WTC11 (cell line): ENCODE results near the gene TSC22D3. TPM values are rescaled to one million over a fixed set of nuclear protein-coding genes. Genes with fewer than 3 reads are reported as not detected.
A peak's percentile ranks its signal among the peaks of the same experiment; 100 is the strongest.

Source experiments
- ATAC-seq: fragments of 200-7000 bp; cut with Tn5 transposase; 2 replicates; pipeline ENCODE4 v1.10.0; 2021; ENCODE audit warnings: mild to moderate bottlenecking, moderate library complexity
- Bru-seq: library from RNA; stranded (reverse); fragments of 400-500 nt; gene quantifications from one replicate; lab custom pipeline; 2021; lab: Mats Ljungman, UMichigan
- CTCF ChIA-PET: fragments of 300-600 bp; sonication (Branson Sonifier 250); formaldehyde crosslinking; loops from one replicate; lab custom pipeline; 2021; ENCODE audit warnings: antibody characterized with exemption; lab: Charles Lee
- POLR2A ChIA-PET: fragments of 350-600 bp; sonication (Branson Sonifier 250); formaldehyde crosslinking; loops from one replicate; lab custom pipeline; 2021; ENCODE audit warnings: antibody characterized with exemption; lab: Charles Lee
- DNase-seq: peaks from one replicate; pipeline ENCODE4 v3.0.0; 2021; ENCODE audit warnings: low spot score
- H3K27ac Mint-ChIP-seq: 2 replicates; pipeline ENCODE4 v1.8.0; 2021; ENCODE audit warnings: mixed read lengths
- H3K27me3 Mint-ChIP-seq: 2 replicates; pipeline ENCODE4 v1.8.0; 2021; ENCODE audit warnings: low read depth, mild to moderate bottlenecking, moderate library complexity, mixed read lengths
- H3K36me3 Mint-ChIP-seq: 2 replicates; pipeline ENCODE4 v1.8.0; 2021; ENCODE audit warnings: mixed read lengths
- H3K4me1 Mint-ChIP-seq: 2 replicates; pipeline ENCODE4 v1.8.0; 2022; ENCODE audit warnings: mixed read lengths
- H3K4me3 Mint-ChIP-seq: 2 replicates; pipeline ENCODE4 v1.8.0; 2021; ENCODE audit warnings: mild to moderate bottlenecking, moderate library complexity, mixed read lengths
- H3K9me3 Mint-ChIP-seq: 2 replicates; pipeline ENCODE4 v1.8.0; 2021; ENCODE audit warnings: mixed read lengths
- ATF1 ChIP-seq: sonication (generic); formaldehyde crosslinking; IDR thresholded peaks from 2 replicates; pipeline ENCODE4 v1.8.1; 2023; ENCODE audit warnings: mild to moderate bottlenecking, moderate library complexity, missing genetic modification reagents
- ELF4 ChIP-seq: sonication (generic); formaldehyde crosslinking; IDR thresholded peaks from 2 replicates; pipeline ENCODE4 v1.8.1; 2022; ENCODE audit warnings: low read depth, mild to moderate bottlenecking, moderate library complexity, missing genetic modification reagents
- EMX1 ChIP-seq: fragments of 250-450 bp; sonication (Bioruptor Pico); IDR thresholded peaks from 2 replicates; pipeline ENCODE4 v1.8.0; 2021; ENCODE audit warnings: mild to moderate bottlenecking
- KAT7 ChIP-seq: sonication (generic); formaldehyde crosslinking; IDR thresholded peaks from 2 replicates; pipeline ENCODE4 v1.8.1; 2023; ENCODE audit warnings: missing genetic modification reagents, mild to moderate bottlenecking, borderline replicate concordance
- NFYB ChIP-seq: sonication (generic); formaldehyde crosslinking; conservative IDR thresholded peaks from 2 replicates; pipeline ENCODE4 v1.8.0; 2022; ENCODE audit warnings: low read depth, missing genetic modification reagents
- TEAD1 ChIP-seq: sonication (generic); formaldehyde crosslinking; IDR thresholded peaks from 2 replicates; pipeline ENCODE4 v1.8.0; 2022; ENCODE audit warnings: mild to moderate bottlenecking, missing genetic modification reagents
- ZNF263 ChIP-seq: sonication (generic); formaldehyde crosslinking; IDR thresholded peaks from 2 replicates; pipeline ENCODE4 v1.8.1; 2022; ENCODE audit warnings: low read depth, mild to moderate bottlenecking, moderate library complexity, missing genetic modification reagents
- long read RNA-seq, 3 experiments: library from RNA in 1 of 3; library from capped mRNA in 1 of 3; library from polyadenylated mRNA in 1 of 3; unstranded in 2 of 3; stranded (forward) in 1 of 3; transcript quantifications; one replicate each; pipeline ENCODE4 v2.0.0, GENCODE V29; 2021
- total RNA-seq: library from RNA; stranded (reverse); gene quantifications from 3 replicates; pipeline ENCODE4 v1.2.3, GENCODE V29; 2021
- TF ChIP-seq, protein P1 (sequence below): sonication (generic); formaldehyde crosslinking; IDR thresholded peaks from 2 replicates; pipeline ENCODE4 v1.8.1; 2022; ENCODE audit warnings: missing genetic modification reagents, borderline replicate concordance
- TF ChIP-seq, protein P2 (sequence below): sonication (generic); formaldehyde crosslinking; IDR thresholded peaks from 2 replicates; pipeline ENCODE4 v1.8.0; 2023; ENCODE audit warnings: missing genetic modification reagents
- TF ChIP-seq, protein P3 (sequence below): sonication (generic); formaldehyde crosslinking; IDR thresholded peaks from 2 replicates; pipeline ENCODE4 v1.8.0; 2022; ENCODE audit warnings: mild to moderate bottlenecking, missing genetic modification reagents
- TF ChIP-seq, protein P4 (sequence below): sonication (generic); formaldehyde crosslinking; IDR thresholded peaks from 2 replicates; pipeline ENCODE4 v1.8.0; 2023; ENCODE audit warnings: missing genetic modification reagents, mild to moderate bottlenecking, borderline replicate concordance
- TF ChIP-seq, protein P5 (sequence below): fragments of 250-450 bp; sonication (Bioruptor Pico); IDR thresholded peaks from 2 replicates; pipeline ENCODE4 v1.9.0; 2021; ENCODE audit warnings: mild to moderate bottlenecking
- TF ChIP-seq, protein P6 (sequence below): sonication (generic); formaldehyde crosslinking; IDR thresholded peaks from 2 replicates; pipeline ENCODE4 v1.8.1; 2023; ENCODE audit warnings: mild to moderate bottlenecking, missing genetic modification reagents, moderate library complexity

The TSC22D3 gene
- 14.5 to 15.9 TPM (median 15.7 TPM) in 3 replicates for total RNA-seq
- Bru-seq, nascent RNA: percentile 34 among the genes with signal in this experiment
- long read RNA-seq, experiment 1, transcript TSC22D3-206 (3 exons, 2,027 nt): major isoform, 41 of 59 reads
- long read RNA-seq, experiment 1, transcript TSC22D3-205 (3 exons, 1,812 nt): minor isoform, 5 of 59 reads
- long read RNA-seq, experiment 1, partial matches to known transcripts: 0 of 59 reads
- long read RNA-seq, experiment 1, other reads (novel, unspliced or antisense): 4 of 59 reads
- long read RNA-seq, experiment 2, partial matches to known transcripts: 0 of 13 reads
- long read RNA-seq, experiment 2, other reads (novel, unspliced or antisense): 3 of 13 reads
- long read RNA-seq, experiment 3, transcript TSC22D3-206 (3 exons, 2,027 nt): major isoform, 5 of 12 reads
- long read RNA-seq, experiment 3, partial matches to known transcripts: 0 of 12 reads
- long read RNA-seq, experiment 3, other reads (novel, unspliced or antisense): 0 of 12 reads

DNA sequence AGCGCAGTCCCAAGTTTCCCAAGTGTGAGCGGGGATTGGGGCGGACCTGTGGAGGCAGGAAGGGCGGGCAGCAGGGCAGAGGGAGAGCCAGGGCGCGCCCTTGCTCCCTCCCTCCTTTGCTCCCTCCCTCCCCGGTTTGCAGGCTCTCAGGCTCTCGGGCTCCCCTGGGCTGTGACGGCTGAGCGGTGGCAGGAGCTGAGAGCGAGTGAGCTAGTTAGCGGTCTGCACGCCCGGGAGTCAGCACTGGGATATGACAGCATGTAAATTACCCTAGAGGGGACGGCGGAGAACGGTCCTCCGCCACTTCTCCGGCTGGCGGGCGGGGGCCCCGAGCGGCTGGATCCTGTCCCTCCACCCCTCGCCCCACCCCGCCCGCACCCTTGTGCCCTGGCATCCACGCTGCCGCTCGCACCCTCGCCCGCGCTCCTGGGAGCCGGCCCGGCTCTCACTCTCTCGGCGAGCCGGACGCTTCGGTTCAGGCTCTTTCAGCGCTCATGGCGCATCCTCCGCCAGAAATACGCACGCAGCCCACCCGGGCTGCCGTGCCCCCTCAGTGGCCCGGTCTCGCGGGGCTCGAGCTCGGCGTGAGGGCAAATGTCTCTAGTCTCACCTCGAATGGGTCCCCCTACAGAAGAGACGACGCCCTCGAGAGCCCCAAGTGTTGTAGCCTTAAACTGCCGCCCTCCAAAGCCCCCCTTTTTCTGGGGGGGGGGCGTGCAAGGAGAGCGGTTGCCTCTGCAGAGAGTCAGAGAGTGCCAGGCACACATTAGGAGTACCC lies at the start of gene TSC22D3:
Gene TSC22D3, minus strand, starts transcription at position 54 of the 778 bp plus-strand sequence. CDS start 368 bp downstream, outside the sequence.
- CTCF ChIA-PET: interaction anchor here (0.6 to 4.1 kb wide), 26 partner anchors 9 to 882 kb away, joined by 3 to 108 read pairs (median 10); partner anchors contain the start of gene PRPS1
- ATAC-seq: peak; percentile 69
- POLR2A ChIA-PET: interaction anchor here (1.4 to 2.1 kb wide), 3 partner anchors 44 to 103 kb away, joined by 7 to 21 read pairs (median 8); no protein-coding TSS in a partner anchor
- no peaks in the 10 kb centered on the region for H3K9me3 Mint-ChIP-seq
- TF ChIP-seq EMX1 (CRISPR knock-in tag): no peak
- 0 out of 2 replicates have a peak, but pooled peaks have one; percentile 64 for TF ChIP-seq KAT7 (CRISPR knock-in tag)
- TF ChIP-seq, all 79 proteins: peak for 1
- peak; percentile 65 for DNase-seq
- Mint-ChIP-seq H3K4me3 (peak within 1 kb of the TSS; percentile 81), H3K4me1 (peaks cover 32% of the 10 kb centered on the region), H3K36me3 (no peaks in the 10 kb centered on the region), H3K27me3 (peaks cover 31% of the 10 kb centered on the region), H3K27ac (no peak within 1 kb of the TSS)

DNA sequence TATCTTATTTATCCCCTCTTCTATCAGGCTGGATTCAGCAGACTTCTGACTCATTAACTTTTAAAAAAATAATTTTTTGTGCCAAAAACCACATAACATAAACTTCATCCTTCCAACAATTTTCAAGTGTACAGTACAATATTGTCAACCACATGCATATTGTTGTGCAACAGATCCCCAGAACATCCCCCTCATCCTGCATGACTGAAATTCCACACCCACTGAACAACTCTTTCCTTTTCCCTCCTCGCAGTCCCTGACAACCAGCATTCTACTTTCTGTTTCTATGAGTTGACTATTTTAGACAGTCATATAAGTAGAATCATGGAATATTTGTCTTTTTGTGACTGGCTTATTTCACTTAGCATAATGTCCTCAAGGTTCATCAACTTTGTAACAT lies 47.9 kb upstream of the TSC22D3 start:
- peaks cover 14% of the 10 kb centered on the region for H3K4me1 Mint-ChIP-seq
- H3K27ac Mint-ChIP-seq: no peak overlapping the region
- H3K9me3 Mint-ChIP-seq: peaks cover 11% of the 10 kb centered on the region
- H3K27me3 Mint-ChIP-seq: peaks cover 42% of the 10 kb centered on the region
- peaks cover 3% of the 10 kb centered on the region; the same call in 1 of the 2 replicates for H3K36me3 Mint-ChIP-seq
- H3K4me3 Mint-ChIP-seq: no peak overlapping the region
- CTCF ChIA-PET: no interaction called here
- ATAC-seq (no peak), DNase-seq (no peak)
- POLR2A ChIA-PET: no interaction called here
- TF ChIP-seq, protein P1, sequence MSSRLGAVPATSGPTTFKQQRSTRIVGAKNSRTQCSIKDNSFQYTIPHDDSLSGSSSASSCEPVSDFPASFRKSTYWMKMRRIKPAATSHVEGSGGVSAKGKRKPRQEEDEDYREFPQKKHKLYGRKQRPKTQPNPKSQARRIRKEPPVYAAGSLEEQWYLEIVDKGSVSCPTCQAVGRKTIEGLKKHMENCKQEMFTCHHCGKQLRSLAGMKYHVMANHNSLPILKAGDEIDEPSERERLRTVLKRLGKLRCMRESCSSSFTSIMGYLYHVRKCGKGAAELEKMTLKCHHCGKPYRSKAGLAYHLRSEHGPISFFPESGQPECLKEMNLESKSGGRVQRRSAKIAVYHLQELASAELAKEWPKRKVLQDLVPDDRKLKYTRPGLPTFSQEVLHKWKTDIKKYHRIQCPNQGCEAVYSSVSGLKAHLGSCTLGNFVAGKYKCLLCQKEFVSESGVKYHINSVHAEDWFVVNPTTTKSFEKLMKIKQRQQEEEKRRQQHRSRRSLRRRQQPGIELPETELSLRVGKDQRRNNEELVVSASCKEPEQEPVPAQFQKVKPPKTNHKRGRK (CRISPR knock-in tag): no peak
- TF ChIP-seq TEAD1 (CRISPR knock-in tag) (no peak), NFYB (no peak), ATF1 (no peak)
- TF ChIP-seq, protein P2, sequence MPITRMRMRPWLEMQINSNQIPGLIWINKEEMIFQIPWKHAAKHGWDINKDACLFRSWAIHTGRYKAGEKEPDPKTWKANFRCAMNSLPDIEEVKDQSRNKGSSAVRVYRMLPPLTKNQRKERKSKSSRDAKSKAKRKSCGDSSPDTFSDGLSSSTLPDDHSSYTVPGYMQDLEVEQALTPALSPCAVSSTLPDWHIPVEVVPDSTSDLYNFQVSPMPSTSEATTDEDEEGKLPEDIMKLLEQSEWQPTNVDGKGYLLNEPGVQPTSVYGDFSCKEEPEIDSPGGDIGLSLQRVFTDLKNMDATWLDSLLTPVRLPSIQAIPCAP (CRISPR knock-in tag): no peak
- TF ChIP-seq, protein P3, sequence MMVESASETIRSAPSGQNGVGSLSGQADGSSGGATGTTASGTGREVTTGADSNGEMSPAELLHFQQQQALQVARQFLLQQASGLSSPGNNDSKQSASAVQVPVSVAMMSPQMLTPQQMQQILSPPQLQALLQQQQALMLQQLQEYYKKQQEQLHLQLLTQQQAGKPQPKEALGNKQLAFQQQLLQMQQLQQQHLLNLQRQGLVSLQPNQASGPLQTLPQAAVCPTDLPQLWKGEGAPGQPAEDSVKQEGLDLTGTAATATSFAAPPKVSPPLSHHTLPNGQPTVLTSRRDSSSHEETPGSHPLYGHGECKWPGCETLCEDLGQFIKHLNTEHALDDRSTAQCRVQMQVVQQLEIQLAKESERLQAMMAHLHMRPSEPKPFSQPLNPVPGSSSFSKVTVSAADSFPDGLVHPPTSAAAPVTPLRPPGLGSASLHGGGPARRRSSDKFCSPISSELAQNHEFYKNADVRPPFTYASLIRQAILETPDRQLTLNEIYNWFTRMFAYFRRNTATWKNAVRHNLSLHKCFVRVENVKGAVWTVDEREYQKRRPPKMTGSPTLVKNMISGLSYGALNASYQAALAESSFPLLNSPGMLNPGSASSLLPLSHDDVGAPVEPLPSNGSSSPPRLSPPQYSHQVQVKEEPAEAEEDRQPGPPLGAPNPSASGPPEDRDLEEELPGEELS (CRISPR knock-in tag): no peak

DNA sequence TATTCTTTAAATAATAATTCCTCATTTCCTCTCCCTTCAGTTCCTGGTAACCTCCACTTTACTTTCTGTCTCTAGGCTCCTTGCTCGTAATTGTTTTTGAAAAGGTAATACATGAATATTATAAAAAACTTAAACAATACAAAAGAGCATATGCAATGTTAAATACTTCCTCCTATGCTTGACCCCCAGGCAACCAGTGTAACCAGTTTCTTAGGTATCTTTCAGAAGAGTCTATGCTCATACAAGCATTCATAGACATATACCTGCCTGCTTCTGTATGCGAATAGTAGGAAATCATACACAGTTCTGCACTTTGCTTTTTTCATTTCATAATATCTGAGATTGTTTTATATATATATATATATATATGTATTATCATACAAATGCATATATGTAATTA lies 47.5 kb upstream of the TSC22D3 start:
- Mint-ChIP-seq H3K4me1 (peaks cover 14% of the 10 kb centered on the region), H3K9me3 (peaks cover 11% of the 10 kb centered on the region), H3K36me3 (peaks cover 3% of the 10 kb centered on the region; the same call in 1 of the 2 replicates), H3K27me3 (peaks cover 37% of the 10 kb centered on the region), H3K4me3 (no peak overlapping the region), H3K27ac (no peak overlapping the region)
- ChIA-PET CTCF (no interaction called here), POLR2A (no interaction called here)
- DNase-seq: no peak
- no peak for ATAC-seq
- no peak for TF ChIP-seq ELF4 (CRISPR knock-in tag)
- TF ChIP-seq, protein P4, sequence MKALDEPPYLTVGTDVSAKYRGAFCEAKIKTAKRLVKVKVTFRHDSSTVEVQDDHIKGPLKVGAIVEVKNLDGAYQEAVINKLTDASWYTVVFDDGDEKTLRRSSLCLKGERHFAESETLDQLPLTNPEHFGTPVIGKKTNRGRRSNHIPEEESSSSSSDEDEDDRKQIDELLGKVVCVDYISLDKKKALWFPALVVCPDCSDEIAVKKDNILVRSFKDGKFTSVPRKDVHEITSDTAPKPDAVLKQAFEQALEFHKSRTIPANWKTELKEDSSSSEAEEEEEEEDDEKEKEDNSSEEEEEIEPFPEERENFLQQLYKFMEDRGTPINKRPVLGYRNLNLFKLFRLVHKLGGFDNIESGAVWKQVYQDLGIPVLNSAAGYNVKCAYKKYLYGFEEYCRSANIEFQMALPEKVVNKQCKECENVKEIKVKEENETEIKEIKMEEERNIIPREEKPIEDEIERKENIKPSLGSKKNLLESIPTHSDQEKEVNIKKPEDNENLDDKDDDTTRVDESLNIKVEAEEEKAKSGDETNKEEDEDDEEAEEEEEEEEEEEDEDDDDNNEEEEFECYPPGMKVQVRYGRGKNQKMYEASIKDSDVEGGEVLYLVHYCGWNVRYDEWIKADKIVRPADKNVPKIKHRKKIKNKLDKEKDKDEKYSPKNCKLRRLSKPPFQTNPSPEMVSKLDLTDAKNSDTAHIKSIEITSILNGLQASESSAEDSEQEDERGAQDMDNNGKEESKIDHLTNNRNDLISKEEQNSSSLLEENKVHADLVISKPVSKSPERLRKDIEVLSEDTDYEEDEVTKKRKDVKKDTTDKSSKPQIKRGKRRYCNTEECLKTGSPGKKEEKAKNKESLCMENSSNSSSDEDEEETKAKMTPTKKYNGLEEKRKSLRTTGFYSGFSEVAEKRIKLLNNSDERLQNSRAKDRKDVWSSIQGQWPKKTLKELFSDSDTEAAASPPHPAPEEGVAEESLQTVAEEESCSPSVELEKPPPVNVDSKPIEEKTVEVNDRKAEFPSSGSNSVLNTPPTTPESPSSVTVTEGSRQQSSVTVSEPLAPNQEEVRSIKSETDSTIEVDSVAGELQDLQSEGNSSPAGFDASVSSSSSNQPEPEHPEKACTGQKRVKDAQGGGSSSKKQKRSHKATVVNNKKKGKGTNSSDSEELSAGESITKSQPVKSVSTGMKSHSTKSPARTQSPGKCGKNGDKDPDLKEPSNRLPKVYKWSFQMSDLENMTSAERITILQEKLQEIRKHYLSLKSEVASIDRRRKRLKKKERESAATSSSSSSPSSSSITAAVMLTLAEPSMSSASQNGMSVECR (CRISPR knock-in tag): no peak
- TF ChIP-seq NFYB: no peak
- no peak for TF ChIP-seq ZNF263 (CRISPR knock-in tag)
- TF ChIP-seq TEAD1 (CRISPR knock-in tag): no peak
- TF ChIP-seq, protein P5, sequence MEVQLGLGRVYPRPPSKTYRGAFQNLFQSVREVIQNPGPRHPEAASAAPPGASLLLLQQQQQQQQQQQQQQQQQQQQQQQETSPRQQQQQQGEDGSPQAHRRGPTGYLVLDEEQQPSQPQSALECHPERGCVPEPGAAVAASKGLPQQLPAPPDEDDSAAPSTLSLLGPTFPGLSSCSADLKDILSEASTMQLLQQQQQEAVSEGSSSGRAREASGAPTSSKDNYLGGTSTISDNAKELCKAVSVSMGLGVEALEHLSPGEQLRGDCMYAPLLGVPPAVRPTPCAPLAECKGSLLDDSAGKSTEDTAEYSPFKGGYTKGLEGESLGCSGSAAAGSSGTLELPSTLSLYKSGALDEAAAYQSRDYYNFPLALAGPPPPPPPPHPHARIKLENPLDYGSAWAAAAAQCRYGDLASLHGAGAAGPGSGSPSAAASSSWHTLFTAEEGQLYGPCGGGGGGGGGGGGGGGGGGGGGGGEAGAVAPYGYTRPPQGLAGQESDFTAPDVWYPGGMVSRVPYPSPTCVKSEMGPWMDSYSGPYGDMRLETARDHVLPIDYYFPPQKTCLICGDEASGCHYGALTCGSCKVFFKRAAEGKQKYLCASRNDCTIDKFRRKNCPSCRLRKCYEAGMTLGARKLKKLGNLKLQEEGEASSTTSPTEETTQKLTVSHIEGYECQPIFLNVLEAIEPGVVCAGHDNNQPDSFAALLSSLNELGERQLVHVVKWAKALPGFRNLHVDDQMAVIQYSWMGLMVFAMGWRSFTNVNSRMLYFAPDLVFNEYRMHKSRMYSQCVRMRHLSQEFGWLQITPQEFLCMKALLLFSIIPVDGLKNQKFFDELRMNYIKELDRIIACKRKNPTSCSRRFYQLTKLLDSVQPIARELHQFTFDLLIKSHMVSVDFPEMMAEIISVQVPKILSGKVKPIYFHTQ (CRISPR knock-in tag): no peak
- TF ChIP-seq, protein P6, sequence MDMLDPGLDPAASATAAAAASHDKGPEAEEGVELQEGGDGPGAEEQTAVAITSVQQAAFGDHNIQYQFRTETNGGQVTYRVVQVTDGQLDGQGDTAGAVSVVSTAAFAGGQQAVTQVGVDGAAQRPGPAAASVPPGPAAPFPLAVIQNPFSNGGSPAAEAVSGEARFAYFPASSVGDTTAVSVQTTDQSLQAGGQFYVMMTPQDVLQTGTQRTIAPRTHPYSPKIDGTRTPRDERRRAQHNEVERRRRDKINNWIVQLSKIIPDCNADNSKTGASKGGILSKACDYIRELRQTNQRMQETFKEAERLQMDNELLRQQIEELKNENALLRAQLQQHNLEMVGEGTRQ (CRISPR knock-in tag): no peak
